Measurements from ENCODE around the gene CCT6A. TPM values are rescaled to one million over a fixed set of nuclear protein-coding genes. Genes with fewer than 3 reads are reported as not detected.

The CCT6A gene
- total and polyA plus RNA-seq, 9 of the 15 experiments (the other 6 are each of a cell fraction or from before 2014, with no cell fraction given) = 244 to 708 (median 387) TPM

DNA sequence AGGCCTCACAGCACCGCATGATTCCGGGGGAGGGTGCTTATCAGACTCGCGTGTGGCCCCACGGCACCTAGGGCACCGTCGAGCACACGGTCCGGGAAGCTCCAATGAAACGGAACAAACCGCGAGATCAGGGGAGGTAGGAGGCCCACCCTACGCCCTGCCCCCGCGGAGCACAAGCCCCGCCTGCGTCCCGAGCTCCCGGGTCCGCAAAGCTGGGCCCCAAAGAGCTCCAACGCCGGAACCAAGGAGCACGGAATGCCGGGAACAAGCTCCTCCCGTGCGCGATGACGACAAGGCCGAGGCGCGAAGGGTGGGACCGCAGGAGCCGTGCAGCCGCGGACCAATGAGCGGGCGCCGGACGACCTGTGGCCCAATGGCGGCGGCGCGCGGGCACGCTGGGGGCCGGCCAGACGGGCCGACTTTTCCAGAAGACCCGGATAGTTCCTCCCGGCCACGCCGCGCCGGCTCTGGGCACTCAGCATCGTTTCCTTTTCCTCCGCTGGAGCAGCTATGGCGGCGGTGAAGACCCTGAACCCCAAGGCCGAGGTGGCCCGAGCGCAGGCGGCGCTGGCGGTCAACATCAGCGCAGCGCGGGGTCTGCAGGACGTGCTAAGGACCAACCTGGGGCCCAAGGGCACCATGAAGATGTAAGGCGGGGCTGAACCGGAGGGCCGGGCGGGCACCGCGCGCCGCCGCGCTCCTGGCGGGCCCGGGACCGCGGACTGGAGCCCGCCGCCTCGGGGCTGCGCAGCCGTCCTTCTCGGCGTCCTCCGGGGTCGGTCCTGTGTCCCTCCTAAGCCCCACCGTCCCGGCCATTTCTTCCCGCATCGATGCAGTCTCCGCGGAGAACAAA is at the start of gene CCT6A, which contains the start of gene PSPH (continued):
- TF ChIP-seq ZNF644 (tag; IDR thresholded peaks at IDR 0.05; ENCODE audit: low read depth) = no peak
- no peak for TF ChIP-seq RHOXF2B (CRISPR knock-in tag; conservative IDR thresholded peaks at IDR 0.05)
- no peak for TF ChIP-seq HNRNPH1 (optimal IDR thresholded peaks at IDR 0.05; ENCODE audit: low read depth, low read length)
- TF ChIP-seq, protein P1, sequence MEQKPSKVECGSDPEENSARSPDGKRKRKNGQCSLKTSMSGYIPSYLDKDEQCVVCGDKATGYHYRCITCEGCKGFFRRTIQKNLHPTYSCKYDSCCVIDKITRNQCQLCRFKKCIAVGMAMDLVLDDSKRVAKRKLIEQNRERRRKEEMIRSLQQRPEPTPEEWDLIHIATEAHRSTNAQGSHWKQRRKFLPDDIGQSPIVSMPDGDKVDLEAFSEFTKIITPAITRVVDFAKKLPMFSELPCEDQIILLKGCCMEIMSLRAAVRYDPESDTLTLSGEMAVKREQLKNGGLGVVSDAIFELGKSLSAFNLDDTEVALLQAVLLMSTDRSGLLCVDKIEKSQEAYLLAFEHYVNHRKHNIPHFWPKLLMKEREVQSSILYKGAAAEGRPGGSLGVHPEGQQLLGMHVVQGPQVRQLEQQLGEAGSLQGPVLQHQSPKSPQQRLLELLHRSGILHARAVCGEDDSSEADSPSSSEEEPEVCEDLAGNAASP (IDR thresholded peaks at IDR 0.05) = no peak
- TF ChIP-seq, protein P2, sequence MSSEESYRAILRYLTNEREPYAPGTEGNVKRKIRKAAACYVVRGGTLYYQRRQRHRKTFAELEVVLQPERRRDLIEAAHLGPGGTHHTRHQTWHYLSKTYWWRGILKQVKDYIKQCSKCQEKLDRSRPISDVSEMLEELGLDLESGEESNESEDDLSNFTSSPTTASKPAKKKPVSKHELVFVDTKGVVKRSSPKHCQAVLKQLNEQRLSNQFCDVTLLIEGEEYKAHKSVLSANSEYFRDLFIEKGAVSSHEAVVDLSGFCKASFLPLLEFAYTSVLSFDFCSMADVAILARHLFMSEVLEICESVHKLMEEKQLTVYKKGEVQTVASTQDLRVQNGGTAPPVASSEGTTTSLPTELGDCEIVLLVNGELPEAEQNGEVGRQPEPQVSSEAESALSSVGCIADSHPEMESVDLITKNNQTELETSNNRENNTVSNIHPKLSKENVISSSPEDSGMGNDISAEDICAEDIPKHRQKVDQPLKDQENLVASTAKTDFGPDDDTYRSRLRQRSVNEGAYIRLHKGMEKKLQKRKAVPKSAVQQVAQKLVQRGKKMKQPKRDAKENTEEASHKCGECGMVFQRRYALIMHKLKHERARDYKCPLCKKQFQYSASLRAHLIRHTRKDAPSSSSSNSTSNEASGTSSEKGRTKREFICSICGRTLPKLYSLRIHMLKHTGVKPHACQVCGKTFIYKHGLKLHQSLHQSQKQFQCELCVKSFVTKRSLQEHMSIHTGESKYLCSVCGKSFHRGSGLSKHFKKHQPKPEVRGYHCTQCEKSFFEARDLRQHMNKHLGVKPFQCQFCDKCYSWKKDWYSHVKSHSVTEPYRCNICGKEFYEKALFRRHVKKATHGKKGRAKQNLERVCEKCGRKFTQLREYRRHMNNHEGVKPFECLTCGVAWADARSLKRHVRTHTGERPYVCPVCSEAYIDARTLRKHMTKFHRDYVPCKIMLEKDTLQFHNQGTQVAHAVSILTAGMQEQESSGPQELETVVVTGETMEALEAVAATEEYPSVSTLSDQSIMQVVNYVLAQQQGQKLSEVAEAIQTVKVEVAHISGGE (CRISPR knock-in tag; IDR thresholded peaks at IDR 0.05) = peak in 1 of 3 experiments; percentile 44; a peak in 2 of 6 replicates
- TF ChIP-seq, protein P3, sequence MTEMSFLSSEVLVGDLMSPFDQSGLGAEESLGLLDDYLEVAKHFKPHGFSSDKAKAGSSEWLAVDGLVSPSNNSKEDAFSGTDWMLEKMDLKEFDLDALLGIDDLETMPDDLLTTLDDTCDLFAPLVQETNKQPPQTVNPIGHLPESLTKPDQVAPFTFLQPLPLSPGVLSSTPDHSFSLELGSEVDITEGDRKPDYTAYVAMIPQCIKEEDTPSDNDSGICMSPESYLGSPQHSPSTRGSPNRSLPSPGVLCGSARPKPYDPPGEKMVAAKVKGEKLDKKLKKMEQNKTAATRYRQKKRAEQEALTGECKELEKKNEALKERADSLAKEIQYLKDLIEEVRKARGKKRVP (CRISPR knock-in tag; IDR thresholded peaks at IDR 0.05) = no peak
- TF ChIP-seq, protein P4, sequence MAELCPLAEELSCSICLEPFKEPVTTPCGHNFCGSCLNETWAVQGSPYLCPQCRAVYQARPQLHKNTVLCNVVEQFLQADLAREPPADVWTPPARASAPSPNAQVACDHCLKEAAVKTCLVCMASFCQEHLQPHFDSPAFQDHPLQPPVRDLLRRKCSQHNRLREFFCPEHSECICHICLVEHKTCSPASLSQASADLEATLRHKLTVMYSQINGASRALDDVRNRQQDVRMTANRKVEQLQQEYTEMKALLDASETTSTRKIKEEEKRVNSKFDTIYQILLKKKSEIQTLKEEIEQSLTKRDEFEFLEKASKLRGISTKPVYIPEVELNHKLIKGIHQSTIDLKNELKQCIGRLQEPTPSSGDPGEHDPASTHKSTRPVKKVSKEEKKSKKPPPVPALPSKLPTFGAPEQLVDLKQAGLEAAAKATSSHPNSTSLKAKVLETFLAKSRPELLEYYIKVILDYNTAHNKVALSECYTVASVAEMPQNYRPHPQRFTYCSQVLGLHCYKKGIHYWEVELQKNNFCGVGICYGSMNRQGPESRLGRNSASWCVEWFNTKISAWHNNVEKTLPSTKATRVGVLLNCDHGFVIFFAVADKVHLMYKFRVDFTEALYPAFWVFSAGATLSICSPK (IDR thresholded peaks at IDR 0.05; ENCODE audit: borderline replicate concordance) = no peak
- TF ChIP-seq DNMT1 (IDR thresholded peaks at IDR 0.05) = no peak
- TF ChIP-seq RBM15 (IDR thresholded peaks at IDR 0.05; ENCODE audit: insufficient read depth, low read length) = no peak
- TF ChIP-seq ILF3 (IDR thresholded peaks at IDR 0.05; ENCODE audit: borderline replicate concordance) = peak; percentile 22; the same call in 1 of the 2 replicates
- TF ChIP-seq CREBBP (IDR thresholded peaks at IDR 0.05; ENCODE audit: low read depth, low read length) = no peak
- TF ChIP-seq, protein P5, sequence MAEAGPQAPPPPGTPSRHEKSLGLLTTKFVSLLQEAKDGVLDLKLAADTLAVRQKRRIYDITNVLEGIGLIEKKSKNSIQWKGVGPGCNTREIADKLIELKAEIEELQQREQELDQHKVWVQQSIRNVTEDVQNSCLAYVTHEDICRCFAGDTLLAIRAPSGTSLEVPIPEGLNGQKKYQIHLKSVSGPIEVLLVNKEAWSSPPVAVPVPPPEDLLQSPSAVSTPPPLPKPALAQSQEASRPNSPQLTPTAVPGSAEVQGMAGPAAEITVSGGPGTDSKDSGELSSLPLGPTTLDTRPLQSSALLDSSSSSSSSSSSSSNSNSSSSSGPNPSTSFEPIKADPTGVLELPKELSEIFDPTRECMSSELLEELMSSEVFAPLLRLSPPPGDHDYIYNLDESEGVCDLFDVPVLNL (CRISPR knock-in tag; IDR thresholded peaks at IDR 0.05; ENCODE audit: low read depth) = no peak
- TF ChIP-seq CBFB (CRISPR knock-in tag; IDR thresholded peaks at IDR 0.05) = 0 out of 2 replicates have a peak, but pooled peaks have one; percentile 47
- no peak for TF ChIP-seq DACH1 (IDR thresholded peaks at IDR 0.05; ENCODE audit: partially characterized antibody)
- TF ChIP-seq NEUROD1 (IDR thresholded peaks at IDR 0.05; ENCODE audit: borderline replicate concordance, low read depth, low read length, partially characterized antibody) = peak; percentile 81
- no peak for TF ChIP-seq ZNF699 (CRISPR knock-in tag; IDR thresholded peaks at IDR 0.05; ENCODE audit: insufficient replicate concordance)
- TF ChIP-seq RFX5 (IDR thresholded peaks at IDR 0.05; ENCODE audit: low read depth, low read length) = no peak
- TF ChIP-seq YBX1 (IDR thresholded peaks at IDR 0.05) = no peak
